Peyer's patch (tissue), 4 donors: ENCODE measurements around the gene MAPK13. TPM values are rescaled to one million over a fixed set of nuclear protein-coding genes. Genes with fewer than 3 reads are reported as not detected.

Experiments used
- DNase-seq, 3 donors: peaks; one replicate each; pipeline ENCODE4 v3.0.0-alpha.2; 2017 to 2019
- H3K27ac ChIP-seq, 4 donors: fragments of 200-600 bp; sonication (generic); one replicate each; pipeline ENCODE4 v1.5.1; 2016 to 2019
- H3K27me3 ChIP-seq, 2 donors: fragments of 200-600 bp; sonication (generic); one replicate each; pipeline ENCODE4 v1.5.1; 2019
- H3K36me3 ChIP-seq, 3 donors: fragments of 200-600 bp; sonication (generic); one replicate each; pipeline ENCODE4 v1.5.1; 2016 to 2019
- H3K4me1 ChIP-seq, 4 donors: fragments of 200-600 bp; sonication (generic); one replicate each; pipeline ENCODE4 v1.5.1; 2016 to 2019
- H3K4me3 ChIP-seq, 4 donors: fragments of 200-600 bp; sonication (generic); 1 replicate in 3 of 4; 2 replicates in 1 of 4; pipeline ENCODE4 v1.5.1; 2016 to 2019; ENCODE audit warnings: mild to moderate bottlenecking in 1 of 4
- H3K9me3 ChIP-seq, 4 donors: fragments of 200-600 bp; sonication (generic); one replicate each; pipeline ENCODE4 v1.5.1; 2016 to 2019; ENCODE audit warnings: mild to moderate bottlenecking in 1 of 4
- CTCF ChIP-seq, 6 experiments: fragments of 450-650 bp in 4 of 6; fragments of 200-600 bp in 2 of 6; sonication (generic) in 1 of 6; IDR thresholded peaks; one replicate each; pipeline ENCODE4 v1.5.1; 2017 to 2019; ENCODE audit warnings: antibody characterized with exemption in 6 of 6, mild to moderate bottlenecking in 3 of 6, moderate library complexity in 1 of 6
- POLR2A ChIP-seq, 2 donors: fragments of 450-650 bp; IDR thresholded peaks; one replicate each; pipeline ENCODE4 v1.5.1; 2017; ENCODE audit warnings: antibody characterized with exemption in 2 of 2, mild to moderate bottlenecking in 2 of 2, moderate library complexity in 2 of 2
- total RNA-seq, 4 donors: library from RNA; depleted of rRNA; stranded (reverse); fragments of >200 nt; gene quantifications; one replicate each; pipeline ENCODE4 v1.1.0, GENCODE V29; 2016

MAPK13 gene
- total RNA-seq, 4 donors from 2014 or later, result 66.0 to 149 (median 131) TPM

- TF ChIP-seq POLR2A (IDR thresholded peaks at IDR 0.05) (no peak), CTCF (IDR thresholded peaks at IDR 0.05) (no peak)
- Histone ChIP-seq H3K36me3 (peaks cover 0 to 16% (median 0%) of the 10 kb centered on the region in 3 donors), H3K4me1 (peaks cover 0 to 18% (median 7%) of the 10 kb centered on the region in 4 donors), H3K9me3 (no peaks in the 10 kb centered on the region), H3K27me3 (no peaks in the 10 kb centered on the region), H3K4me3 (no peak overlapping the region), H3K27ac (peak overlapping the region in 1 of 4 donors; percentile 64)
- DNase-seq, result peak in 1 of 3 donors; percentile 45
These were observed 14.9 kb upstream of the MAPK13 start for GRCh38 chr6:36115412-36115811.

GRCh38 chr6:36116066-36116864, 14.0 kb upstream of the MAPK13 start:
- peak in 1 of 3 donors; percentile 41 for DNase-seq
- H3K36me3 ChIP-seq, result peaks cover 0 to 7% (median 0%) of the 10 kb centered on the region in 3 donors
- H3K27ac ChIP-seq, result peak overlapping the region in 1 of 4 donors; percentile 64
- H3K9me3 ChIP-seq, result no peaks in the 10 kb centered on the region
- TF ChIP-seq POLR2A (IDR thresholded peaks at IDR 0.05) (no peak), CTCF (IDR thresholded peaks at IDR 0.05) (no peak)
- H3K27me3 ChIP-seq, result no peaks in the 10 kb centered on the region
- H3K4me3 ChIP-seq, result no peak overlapping the region
- peaks cover 3 to 18% (median 14%) of the 10 kb centered on the region in 4 donors for H3K4me1 ChIP-seq

GRCh38 chr6:36116943-36117342, 13.4 kb upstream of the MAPK13 start:
- TF ChIP-seq POLR2A (IDR thresholded peaks at IDR 0.05), result no peak
- TF ChIP-seq CTCF (IDR thresholded peaks at IDR 0.05), result no peak
- no peaks in the 10 kb centered on the region for H3K27me3 ChIP-seq
- DNase-seq, result peak in 1 of 3 donors; percentile 32
- peaks cover 0 to under 1% (median 0%) of the 10 kb centered on the region in 3 donors for H3K36me3 ChIP-seq
- H3K4me3 ChIP-seq, result no peak overlapping the region
- no peak overlapping the region for H3K27ac ChIP-seq
- peaks cover 9 to 24% (median 16%) of the 10 kb centered on the region in 4 donors for H3K4me1 ChIP-seq
- no peaks in the 10 kb centered on the region for H3K9me3 ChIP-seq

GRCh38 chr6:36117658-36118549, 12.4 kb upstream of the MAPK13 start:
- Histone ChIP-seq H3K9me3 (no peaks in the 10 kb centered on the region), H3K36me3 (no peaks in the 10 kb centered on the region), H3K27me3 (no peaks in the 10 kb centered on the region), H3K27ac (peak overlapping the region in 2 of 4 donors; percentile 11 to 58), H3K4me3 (no peak overlapping the region), H3K4me1 (peaks cover 9 to 26% (median 16%) of the 10 kb centered on the region in 4 donors)
- TF ChIP-seq CTCF (IDR thresholded peaks at IDR 0.05) (no peak), POLR2A (IDR thresholded peaks at IDR 0.05) (no peak)
- no peak for DNase-seq

GRCh38 chr6:36118550-36119107, 11.7 kb upstream of the MAPK13 start:
- TF ChIP-seq POLR2A (IDR thresholded peaks at IDR 0.05) (no peak), CTCF (IDR thresholded peaks at IDR 0.05) (no peak)
- no peaks in the 10 kb centered on the region for H3K9me3 ChIP-seq
- DNase-seq, result peak in 1 of 3 donors; percentile 72
- no peaks in the 10 kb centered on the region for H3K36me3 ChIP-seq
- peaks cover 9 to 26% (median 17%) of the 10 kb centered on the region in 4 donors for H3K4me1 ChIP-seq
- peak overlapping the region in 2 of 4 donors; percentile 11 to 58 for H3K27ac ChIP-seq
- H3K4me3 ChIP-seq, result no peak overlapping the region
- H3K27me3 ChIP-seq, result no peaks in the 10 kb centered on the region
